H1 (cell line): ENCODE measurements around the gene TACSTD2. TPM values are rescaled to one million over a fixed set of nuclear protein-coding genes. Genes with fewer than 3 reads are reported as not detected.
"Not testable (repeated sequence)": the region's sequence is repeated elsewhere in the genome, so short reads cannot be mapped to it uniquely, and the experiment has no call there.

Source experiments
- CTCF ChIA-PET: fragments of 300-600 bp; sonication (Branson Sonifier 250); formaldehyde crosslinking; loops from one replicate; lab custom pipeline; 2021; ENCODE audit not compliant: partially characterized antibody; lab: Charles Lee
- POLR2A ChIA-PET: fragments of 300-600 bp; sonication (Branson Sonifier 250); formaldehyde crosslinking; loops from one replicate; lab custom pipeline; 2021; ENCODE audit warnings: inconsistent platforms; ENCODE audit not compliant: partially characterized antibody; lab: Charles Lee
- DNase-seq, 2 experiments: peaks; one replicate each; pipeline versions ENCODE4 v3.0.0 to v3.0.0-alpha.2; 2010 to 2022; ENCODE audit warnings: low spot score in 2 of 2, low read depth in 1 of 2, mixed read lengths in 1 of 2
- FAIRE-seq: peaks from 2 replicates; lab custom pipeline; 2011; peaks lifted over from hg19 to GRCh38; lab: Jason Lieb, UNC
- H2AFZ ChIP-seq: 2 replicates; pipeline ENCODE4 v1.8.1; 2012; ENCODE audit warnings: low read length, inconsistent platforms
- H2AK5ac ChIP-seq: 2 replicates; pipeline ENCODE4 v1.6.1; 2013; ENCODE audit warnings: low read depth, low read length
- H2BK120ac ChIP-seq: replicated peaks from 2 replicates; pipeline ENCODE3; 2013; ENCODE audit warnings: low read depth, low read length, inconsistent platforms
- H2BK12ac ChIP-seq: 2 replicates; pipeline ENCODE4 v1.6.1; 2013; ENCODE audit warnings: low read depth, low read length
- H2BK15ac ChIP-seq: 2 replicates; pipeline ENCODE4 v1.6.1; 2013; ENCODE audit warnings: low read length
- H2BK20ac ChIP-seq: 2 replicates; pipeline ENCODE4 v1.6.1; 2013; ENCODE audit warnings: low read length
- H2BK5ac ChIP-seq: 2 replicates; pipeline ENCODE4 v1.6.1; 2013; ENCODE audit warnings: low read depth, low read length
- H3K14ac ChIP-seq: 2 replicates; pipeline ENCODE4 v1.6.1; 2013; ENCODE audit warnings: inconsistent platforms; ENCODE audit not compliant: insufficient read length
- H3K18ac ChIP-seq: 2 replicates; pipeline ENCODE4 v1.6.1; 2013; ENCODE audit warnings: low read length; ENCODE audit errors: extremely low read depth
- H3K23ac ChIP-seq: 2 replicates; pipeline ENCODE4 v1.6.1; 2013; ENCODE audit warnings: inconsistent platforms; ENCODE audit not compliant: insufficient read length
- H3K23me2 ChIP-seq: 2 replicates; pipeline ENCODE4 v1.6.1; 2013; ENCODE audit warnings: low read depth, low read length
- H3K27ac ChIP-seq: 2 replicates; pipeline ENCODE4 v1.6.1; 2011; ENCODE audit warnings: low read depth, low read length, inconsistent platforms
- H3K27me3 ChIP-seq, 4 experiments: replicated peaks in 1 of 4; 1 replicate in 1 of 4; 2 replicates in 3 of 4; pipeline versions ENCODE4 v1.6.1 to v1.8.1; 2011 to 2013; ENCODE audit warnings: low read length in 3 of 4, mild to moderate bottlenecking in 3 of 4, inconsistent platforms in 2 of 4, mixed read lengths in 2 of 4, moderate library complexity in 1 of 4; ENCODE audit not compliant: control insufficient read depth in 3 of 4, insufficient read depth in 3 of 4; ENCODE audit errors: extremely low read depth in 1 of 4
- H3K36me3 ChIP-seq, 4 experiments: 2 replicates each; pipeline versions ENCODE4 v1.6.1 to v1.8.1; 2011 to 2013; ENCODE audit warnings: mild to moderate bottlenecking in 4 of 4, low read length in 3 of 4, moderate library complexity in 2 of 4, control low read depth in 1 of 4, inconsistent platforms in 1 of 4; ENCODE audit not compliant: insufficient read depth in 4 of 4, control insufficient read depth in 2 of 4
- H3K4ac ChIP-seq: replicated peaks from 2 replicates; pipeline ENCODE3; 2013; ENCODE audit warnings: low read length, low read depth, mixed read lengths, inconsistent platforms; ENCODE audit not compliant: insufficient read length
- H3K4me1 ChIP-seq, 4 experiments: replicated peaks in 1 of 4; 1 replicate in 1 of 4; 2 replicates in 3 of 4; pipeline versions ENCODE4 v1.6.1 to v1.8.1; 2011 to 2013; ENCODE audit warnings: low read length in 3 of 4, inconsistent platforms in 2 of 4, mixed read lengths in 1 of 4; ENCODE audit not compliant: insufficient read depth in 4 of 4, control insufficient read depth in 3 of 4
- H3K4me2 ChIP-seq, 2 experiments: 2 replicates each; pipeline versions ENCODE4 v1.6.1 to v1.8.1; 2011 to 2013; ENCODE audit warnings: low read depth in 2 of 2, low read length in 2 of 2, control low read depth in 1 of 2, inconsistent platforms in 1 of 2, mild to moderate bottlenecking in 1 of 2; ENCODE audit not compliant: insufficient read depth in 1 of 2
- H3K4me3 ChIP-seq, 4 experiments: fragments of 200-600, 300-600 bp in 1 of 4; sonication (generic), shearing (Covaris generic), sonication (Bioruptor Twin) in 1 of 4; 2 replicates each; pipeline versions ENCODE4 v1.5.1 to v1.8.1; 2011 to 2016; ENCODE audit warnings: low read length in 4 of 4, low read depth in 3 of 4, control low read depth in 2 of 4, inconsistent platforms in 2 of 4, mild to moderate bottlenecking in 2 of 4, mixed read lengths in 1 of 4, moderate library complexity in 1 of 4; ENCODE audit not compliant: insufficient read depth in 2 of 4; ENCODE audit errors: extremely low read depth in 1 of 4
- H3K56ac ChIP-seq: replicated peaks from 2 replicates; pipeline ENCODE3; 2013; ENCODE audit warnings: low read depth, mild to moderate bottlenecking, mixed read lengths, low read length, inconsistent platforms; ENCODE audit not compliant: insufficient read length
- H3K79me1 ChIP-seq: 2 replicates; pipeline ENCODE4 v1.6.1; 2013; ENCODE audit warnings: low read depth, low read length, control low read depth
- H3K79me2 ChIP-seq, 2 experiments: 2 replicates each; pipeline versions ENCODE4 v1.6.1 to v1.8.1; 2012 to 2013; ENCODE audit warnings: low read length in 2 of 2, mild to moderate bottlenecking in 2 of 2, inconsistent platforms in 1 of 2; ENCODE audit not compliant: insufficient read depth in 2 of 2, control insufficient read depth in 1 of 2
- H3K9ac ChIP-seq, 4 experiments: replicated peaks in 1 of 4; 1 replicate in 1 of 4; 2 replicates in 3 of 4; pipeline versions ENCODE4 v1.6.1 to v1.8.1; 2011 to 2013; ENCODE audit warnings: low read depth in 3 of 4, low read length in 3 of 4, control low read depth in 2 of 4, mild to moderate bottlenecking in 2 of 4, moderate library complexity in 2 of 4, inconsistent platforms in 1 of 4; ENCODE audit errors: extremely low read depth in 1 of 4
- H3K9me3 ChIP-seq, 2 experiments: 2 replicates each; pipeline versions ENCODE4 v1.6.1 to v1.8.1; 2012 to 2013; ENCODE audit warnings: mild to moderate bottlenecking in 2 of 2, moderate library complexity in 2 of 2, control low read depth in 1 of 2, inconsistent platforms in 1 of 2, low read depth in 1 of 2, low read length in 1 of 2, mixed read lengths in 1 of 2; ENCODE audit not compliant: insufficient read depth in 2 of 2
- H4K20me1 ChIP-seq, 2 experiments: replicated peaks in 1 of 2; 2 replicates each; pipeline versions ENCODE3 to v1.8.1; 2011 to 2013; ENCODE audit warnings: inconsistent platforms in 2 of 2, low read length in 2 of 2, mild to moderate bottlenecking in 1 of 2; ENCODE audit not compliant: insufficient read depth in 2 of 2, control insufficient read depth in 1 of 2
- H4K5ac ChIP-seq: 2 replicates; pipeline ENCODE4 v1.6.1; 2013; ENCODE audit warnings: low read length, low read depth, mixed read lengths, inconsistent platforms; ENCODE audit not compliant: insufficient read length
- H4K8ac ChIP-seq: 2 replicates; pipeline ENCODE4 v1.8.0; 2013; ENCODE audit warnings: mild to moderate bottlenecking, moderate library complexity, low read length, inconsistent platforms; ENCODE audit not compliant: insufficient read depth; ENCODE audit errors: extremely low read depth
- H4K91ac ChIP-seq: replicated peaks from 2 replicates; pipeline ENCODE3; 2013; ENCODE audit warnings: low read length, mixed read lengths, inconsistent platforms; ENCODE audit not compliant: insufficient read length
- WGBS, 2 experiments: shearing (Covaris generic) in 1 of 2; methylation state at CpG; one replicate each; pipeline versions ENCODE4 v1.1.6 to v1.1.7; 2013 to 2015; ENCODE audit warnings: low lambda C conversion rate in 2 of 2, mixed read lengths in 2 of 2, inconsistent platforms in 1 of 2, low coverage in 1 of 2, missing lambda C conversion rate in 1 of 2; ENCODE audit not compliant: insufficient replicate concordance in 2 of 2, insufficient coverage in 1 of 2, insufficient read length in 1 of 2; ENCODE audit errors: extremely low coverage in 1 of 2, missing lambda C conversion rate in 1 of 2; 5-methylcytosine and 5-hydroxymethylcytosine counted together
- polyA plus RNA-seq, 7 experiments: library from polyadenylated mRNA; depleted of rRNA in 3 of 7; stranded (reverse) in 5 of 7; unstranded in 2 of 7; fragments of >200 nt in 5 of 7; fragments of 200-250 nt in 2 of 7; gene quantifications; 1 replicate in 5 of 7; 2 replicates in 1 of 7; 4 replicates in 1 of 7; pipeline versions ENCODE4 v1.2.1 to v1.2.3, GENCODE V29; 2011 to 2013; ENCODE audit warnings: missing spikeins in 2 of 7, mixed read lengths in 2 of 7
- total RNA-seq: library from RNA; stranded (reverse); fragmentation: NEBNext Ultra II Directional; extraction: Animal tissue kit (Norgen Biotek cat#: 25700); gene quantifications from 2 replicates; pipeline ENCODE4 v1.2.1, GENCODE V29; 2021

TACSTD2 gene
- total and polyA plus RNA-seq, 2 of the 8 experiments (the other 6 are each of a cell fraction or from before 2014, with no cell fraction given): 0.76 to 0.85 TPM

DNA sequence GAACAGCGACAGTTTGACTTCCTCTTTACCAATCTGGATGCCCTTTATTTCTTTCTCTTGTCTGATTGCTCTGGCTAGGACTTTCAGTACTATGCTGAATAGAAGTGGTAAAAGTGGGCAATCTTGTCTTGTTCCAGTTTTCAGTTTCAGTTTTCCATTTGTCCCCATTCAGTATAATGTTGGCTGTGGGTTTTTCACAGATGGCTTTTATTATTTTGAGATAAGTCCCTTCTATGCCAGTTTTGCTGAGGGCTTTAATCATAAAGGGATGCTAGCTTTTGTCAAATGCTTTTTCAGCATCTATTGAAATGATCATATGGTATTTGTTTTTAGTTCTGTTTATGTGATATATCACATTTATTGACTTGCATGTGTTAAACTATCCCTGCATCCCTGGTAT lies 24.9 kb upstream of the TACSTD2 start:
- DNase-seq, H4K8ac ChIP-seq, H3K9ac ChIP-seq, H4K20me1 ChIP-seq, H3K79me1 ChIP-seq, H3K23ac ChIP-seq, H4K91ac ChIP-seq, H3K36me3 ChIP-seq, H3K9me3 ChIP-seq, H3K27ac ChIP-seq, H3K4me3 ChIP-seq, H2BK5ac ChIP-seq, H3K14ac ChIP-seq, H2BK15ac ChIP-seq, H3K23me2 ChIP-seq, H4K5ac ChIP-seq, H2AK5ac ChIP-seq, H3K79me2 ChIP-seq, H2AFZ ChIP-seq, H2BK12ac ChIP-seq, H2BK20ac ChIP-seq, H3K4me1 ChIP-seq, H3K18ac ChIP-seq, H3K56ac ChIP-seq, FAIRE-seq, H3K4ac ChIP-seq, H2BK120ac ChIP-seq, H3K27me3 ChIP-seq, H3K4me2 ChIP-seq: not testable (repeated sequence)
- POLR2A ChIA-PET: interaction anchor here (0.7 kb wide), 1 partner anchor 978 kb away, joined by 3 read pairs; no protein-coding TSS in a partner anchor
- WGBS, 2 experiments: 88% methylated on average over 1 of the region's 1 CpG; no CpG with 5 or more reads in 1 of the 2 experiments
- CTCF ChIA-PET: interaction anchor here (0.6 to 0.7 kb wide), 2 partner anchors 12 to 349 kb away, joined by 3 read pairs; no protein-coding TSS in a partner anchor
